ENCODE measurements around the gene PSMB5. TPM values are rescaled to one million over a fixed set of nuclear protein-coding genes. Genes with fewer than 3 reads are reported as not detected.

Gene PSMB5
- total and polyA plus RNA-seq, 4 donors, result 74.0 to 152 (median 95.4) TPM

DNA sequence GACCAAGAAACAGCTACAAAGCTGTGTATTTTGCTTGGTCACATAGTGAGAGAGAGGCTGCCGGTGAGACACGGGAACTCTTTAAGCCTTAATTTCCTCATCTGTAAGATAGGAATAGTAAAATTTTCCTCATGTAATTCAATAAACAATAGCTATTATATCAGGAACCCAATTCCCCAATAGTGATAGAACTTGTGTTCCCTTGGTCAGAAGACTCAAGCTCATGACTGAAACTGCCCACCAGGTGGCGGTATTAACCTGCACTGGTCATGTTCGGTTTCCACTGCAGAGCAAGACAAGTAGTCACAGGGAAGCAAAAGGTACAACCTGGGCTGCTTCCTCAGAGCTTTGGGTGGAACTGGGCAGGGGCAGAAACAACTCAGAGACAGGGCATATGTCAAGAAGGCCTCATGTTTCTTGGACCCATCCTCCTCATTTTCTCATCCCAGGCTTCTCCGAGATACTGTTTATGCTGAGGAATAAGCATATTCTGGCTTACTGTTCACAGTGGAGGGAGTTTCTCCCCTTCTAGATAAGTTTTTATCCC lies 48.1 kb downstream of the PSMB5 start:
- WGBS, result 24% methylated on average over 5 of the region's 5 CpGs
- H3K9ac ChIP-seq (ENCODE audit: low read depth in 1 of 2, low read length in 2 of 2), result no peak overlapping the region
- TF ChIP-seq RXRA (IDR thresholded peaks at IDR 0.05) (peak in 1 of 2 donors; percentile 12), FOXA1 (IDR thresholded peaks at IDR 0.05) (peak; percentile 4), HNF4G (IDR thresholded peaks at IDR 0.05) (no peak), SP1 (IDR thresholded peaks at IDR 0.05) (no peak), NR2F2 (IDR thresholded peaks at IDR 0.05) (no peak), RAD21 (IDR thresholded peaks at IDR 0.05) (peak; percentile 98), FOXA2 (IDR thresholded peaks at IDR 0.05) (no peak), HNF4A (conservative IDR thresholded peaks at IDR 0.05) (no peak), EGR1 (IDR thresholded peaks at IDR 0.05; ENCODE audit: low read depth in 2 of 2) (no peak)
- TF ChIP-seq, protein P1, sequence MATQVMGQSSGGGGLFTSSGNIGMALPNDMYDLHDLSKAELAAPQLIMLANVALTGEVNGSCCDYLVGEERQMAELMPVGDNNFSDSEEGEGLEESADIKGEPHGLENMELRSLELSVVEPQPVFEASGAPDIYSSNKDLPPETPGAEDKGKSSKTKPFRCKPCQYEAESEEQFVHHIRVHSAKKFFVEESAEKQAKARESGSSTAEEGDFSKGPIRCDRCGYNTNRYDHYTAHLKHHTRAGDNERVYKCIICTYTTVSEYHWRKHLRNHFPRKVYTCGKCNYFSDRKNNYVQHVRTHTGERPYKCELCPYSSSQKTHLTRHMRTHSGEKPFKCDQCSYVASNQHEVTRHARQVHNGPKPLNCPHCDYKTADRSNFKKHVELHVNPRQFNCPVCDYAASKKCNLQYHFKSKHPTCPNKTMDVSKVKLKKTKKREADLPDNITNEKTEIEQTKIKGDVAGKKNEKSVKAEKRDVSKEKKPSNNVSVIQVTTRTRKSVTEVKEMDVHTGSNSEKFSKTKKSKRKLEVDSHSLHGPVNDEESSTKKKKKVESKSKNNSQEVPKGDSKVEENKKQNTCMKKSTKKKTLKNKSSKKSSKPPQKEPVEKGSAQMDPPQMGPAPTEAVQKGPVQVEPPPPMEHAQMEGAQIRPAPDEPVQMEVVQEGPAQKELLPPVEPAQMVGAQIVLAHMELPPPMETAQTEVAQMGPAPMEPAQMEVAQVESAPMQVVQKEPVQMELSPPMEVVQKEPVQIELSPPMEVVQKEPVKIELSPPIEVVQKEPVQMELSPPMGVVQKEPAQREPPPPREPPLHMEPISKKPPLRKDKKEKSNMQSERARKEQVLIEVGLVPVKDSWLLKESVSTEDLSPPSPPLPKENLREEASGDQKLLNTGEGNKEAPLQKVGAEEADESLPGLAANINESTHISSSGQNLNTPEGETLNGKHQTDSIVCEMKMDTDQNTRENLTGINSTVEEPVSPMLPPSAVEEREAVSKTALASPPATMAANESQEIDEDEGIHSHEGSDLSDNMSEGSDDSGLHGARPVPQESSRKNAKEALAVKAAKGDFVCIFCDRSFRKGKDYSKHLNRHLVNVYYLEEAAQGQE (IDR thresholded peaks at IDR 0.05), result no peak
- TF ChIP-seq, protein P2, sequence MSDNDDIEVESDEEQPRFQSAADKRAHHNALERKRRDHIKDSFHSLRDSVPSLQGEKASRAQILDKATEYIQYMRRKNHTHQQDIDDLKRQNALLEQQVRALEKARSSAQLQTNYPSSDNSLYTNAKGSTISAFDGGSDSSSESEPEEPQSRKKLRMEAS (IDR thresholded peaks at IDR 0.05), result no peak
- TF ChIP-seq, protein P3, sequence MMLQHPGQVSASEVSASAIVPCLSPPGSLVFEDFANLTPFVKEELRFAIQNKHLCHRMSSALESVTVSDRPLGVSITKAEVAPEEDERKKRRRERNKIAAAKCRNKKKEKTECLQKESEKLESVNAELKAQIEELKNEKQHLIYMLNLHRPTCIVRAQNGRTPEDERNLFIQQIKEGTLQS (IDR thresholded peaks at IDR 0.05), result no peak
- TF ChIP-seq, protein P4, sequence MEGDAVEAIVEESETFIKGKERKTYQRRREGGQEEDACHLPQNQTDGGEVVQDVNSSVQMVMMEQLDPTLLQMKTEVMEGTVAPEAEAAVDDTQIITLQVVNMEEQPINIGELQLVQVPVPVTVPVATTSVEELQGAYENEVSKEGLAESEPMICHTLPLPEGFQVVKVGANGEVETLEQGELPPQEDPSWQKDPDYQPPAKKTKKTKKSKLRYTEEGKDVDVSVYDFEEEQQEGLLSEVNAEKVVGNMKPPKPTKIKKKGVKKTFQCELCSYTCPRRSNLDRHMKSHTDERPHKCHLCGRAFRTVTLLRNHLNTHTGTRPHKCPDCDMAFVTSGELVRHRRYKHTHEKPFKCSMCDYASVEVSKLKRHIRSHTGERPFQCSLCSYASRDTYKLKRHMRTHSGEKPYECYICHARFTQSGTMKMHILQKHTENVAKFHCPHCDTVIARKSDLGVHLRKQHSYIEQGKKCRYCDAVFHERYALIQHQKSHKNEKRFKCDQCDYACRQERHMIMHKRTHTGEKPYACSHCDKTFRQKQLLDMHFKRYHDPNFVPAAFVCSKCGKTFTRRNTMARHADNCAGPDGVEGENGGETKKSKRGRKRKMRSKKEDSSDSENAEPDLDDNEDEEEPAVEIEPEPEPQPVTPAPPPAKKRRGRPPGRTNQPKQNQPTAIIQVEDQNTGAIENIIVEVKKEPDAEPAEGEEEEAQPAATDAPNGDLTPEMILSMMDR (IDR thresholded peaks at IDR 0.05; ENCODE audit: low read depth, low read length, missing input control), result peak; percentile 93
- peaks cover 0 to 35% (median 14%) of the 10 kb centered on the region in 4 donors for H3K4me1 ChIP-seq (ENCODE audit: control insufficient read depth in 4 of 4, insufficient read depth in 4 of 4, low read length in 3 of 4)
- peaks cover 0 to 9% (median 6%) of the 10 kb centered on the region in 4 donors for H3K36me3 ChIP-seq (ENCODE audit: control insufficient read depth in 4 of 4, insufficient read depth in 3 of 4, low read depth in 1 of 4, low read length in 3 of 4)
- no peak overlapping the region for H3K27ac ChIP-seq (ENCODE audit: low read depth in 1 of 2, low read length in 2 of 2)
- no peaks in the 10 kb centered on the region for H3K27me3 ChIP-seq (ENCODE audit: control insufficient read depth in 4 of 4, insufficient read depth in 4 of 4, low read length in 3 of 4)
- H3K9me3 ChIP-seq (ENCODE audit: control insufficient read depth in 4 of 4, low read length in 3 of 4), result no peaks in the 10 kb centered on the region
- DNase-seq (ENCODE audit: low spot score), result peak; percentile 92
- H3K4me3 ChIP-seq (ENCODE audit: low read depth in 1 of 3, low read length in 3 of 3), result no peak overlapping the region

DNA sequence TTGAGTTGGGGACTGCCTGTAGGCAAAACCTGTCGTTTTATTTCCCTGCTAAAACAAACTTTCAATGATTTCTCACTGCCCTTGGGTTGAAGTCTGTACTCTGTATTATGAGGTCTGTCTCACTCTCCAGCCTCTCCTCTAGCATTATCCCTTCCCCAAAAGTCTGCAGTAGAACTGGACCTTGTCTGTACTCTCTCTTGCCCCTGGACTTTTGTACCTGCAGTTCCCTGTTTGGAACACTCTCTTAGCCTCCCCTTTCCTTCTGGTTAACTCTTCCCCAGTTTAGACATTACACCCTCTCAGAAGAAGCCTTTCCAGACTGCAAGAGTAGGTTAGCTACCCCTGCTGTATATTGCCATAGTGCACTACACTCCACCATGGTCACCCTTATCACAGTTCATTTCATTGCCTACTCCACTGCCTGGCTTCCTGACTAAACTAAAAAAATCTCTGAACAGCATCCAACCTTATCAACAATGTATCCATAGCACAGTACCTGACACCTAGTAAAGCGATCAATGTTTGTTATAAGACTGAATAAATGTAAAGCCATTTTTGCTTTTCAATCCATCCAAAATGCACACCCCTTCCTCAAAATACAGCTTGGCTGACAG lies 48.7 kb downstream of the PSMB5 start:
- H3K27me3 ChIP-seq (ENCODE audit: control insufficient read depth in 4 of 4, insufficient read depth in 4 of 4, low read length in 3 of 4), result no peaks in the 10 kb centered on the region
- H3K9ac ChIP-seq (ENCODE audit: low read depth in 1 of 2, low read length in 2 of 2), result no peak overlapping the region
- peak; percentile 49 to 60 for TF ChIP-seq HNF4A (conservative IDR thresholded peaks at IDR 0.05)
- TF ChIP-seq, protein P2 (IDR thresholded peaks at IDR 0.05), result no peak
- DNase-seq (ENCODE audit: low spot score), result no peak
- H3K4me1 ChIP-seq (ENCODE audit: control insufficient read depth in 4 of 4, insufficient read depth in 4 of 4, low read length in 3 of 4), result peaks cover 0 to 41% (median 15%) of the 10 kb centered on the region in 4 donors
- 36% methylated on average over 2 of the region's 2 CpGs for WGBS
- peaks cover 0 to 9% (median 6%) of the 10 kb centered on the region in 4 donors for H3K36me3 ChIP-seq (ENCODE audit: control insufficient read depth in 4 of 4, insufficient read depth in 3 of 4, low read depth in 1 of 4, low read length in 3 of 4)
- no peak overlapping the region for H3K27ac ChIP-seq (ENCODE audit: low read depth in 1 of 2, low read length in 2 of 2)
- H3K4me3 ChIP-seq (ENCODE audit: low read depth in 1 of 3, low read length in 3 of 3), result no peak overlapping the region
- no peaks in the 10 kb centered on the region for H3K9me3 ChIP-seq (ENCODE audit: control insufficient read depth in 4 of 4, low read length in 3 of 4)
